PC-3 (cell line): Measurements from ENCODE around the gene ANKRD27.
"Not testable (repeated sequence)": the region's sequence is repeated elsewhere in the genome, so short reads cannot be mapped to it uniquely, and the experiment has no call there.

Experiments
- CTCF ChIP-seq: fragments of 300-600 bp; sonication (generic); conservative IDR thresholded peaks from 2 replicates; pipeline ENCODE4 v1.5.1; 2017; ENCODE audit warnings: antibody characterized with exemption, low read depth, mild to moderate bottlenecking, low read length
- EZH2 ChIP-seq: fragments of 300-600 bp; sonication (generic); IDR thresholded peaks from one replicate; pipeline ENCODE4 v1.6.1; 2017; ENCODE audit warnings: antibody characterized with exemption, mild to moderate bottlenecking, low read length; ENCODE audit not compliant: unreplicated experiment
- EZH2phosphoT487 ChIP-seq: fragments of 300-600 bp; sonication (generic); IDR thresholded peaks from 2 replicates; pipeline ENCODE4 v1.6.1; 2018; ENCODE audit warnings: mild to moderate bottlenecking, antibody characterized with exemption, low read length, borderline replicate concordance

GRCh38 chr19:32695506-32695905 is 20.5 kb upstream of the ANKRD27 start:
- not testable (repeated sequence) for TF ChIP-seq CTCF, EZH2phosphoT487, EZH2
